ENCODE data around the gene RAD51.

DNA sequence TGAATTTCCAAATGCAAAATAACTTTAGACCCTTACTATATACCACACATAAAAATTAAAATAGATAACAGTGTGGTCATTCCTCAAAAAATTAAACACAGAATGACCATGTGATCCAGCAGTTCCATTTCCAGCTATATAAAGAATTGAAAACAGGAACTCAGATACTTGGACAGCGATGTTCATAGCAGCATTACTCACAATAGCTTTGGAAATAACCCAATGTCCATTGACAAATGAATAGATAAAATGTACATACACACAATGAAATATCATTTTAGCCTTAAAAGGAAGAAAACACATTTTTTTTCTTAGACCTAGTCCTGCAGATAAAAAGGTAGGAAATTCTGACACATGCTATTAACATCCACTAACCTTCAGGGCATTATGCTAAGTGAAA lies 26.7 kb downstream of the RAD51 start:
- TF ChIP-seq ARNTL (CRISPR knock-in tag; IDR thresholded peaks at IDR 0.05; ENCODE audit: borderline replicate concordance, low read depth) (no peak), ISL1 (CRISPR knock-in tag; IDR thresholded peaks at IDR 0.05) (no peak), ZFP30 (CRISPR knock-in tag; IDR thresholded peaks at IDR 0.05) (no peak), RARB (CRISPR knock-in tag; IDR thresholded peaks at IDR 0.05) (no peak)
- TF ChIP-seq, protein P1, sequence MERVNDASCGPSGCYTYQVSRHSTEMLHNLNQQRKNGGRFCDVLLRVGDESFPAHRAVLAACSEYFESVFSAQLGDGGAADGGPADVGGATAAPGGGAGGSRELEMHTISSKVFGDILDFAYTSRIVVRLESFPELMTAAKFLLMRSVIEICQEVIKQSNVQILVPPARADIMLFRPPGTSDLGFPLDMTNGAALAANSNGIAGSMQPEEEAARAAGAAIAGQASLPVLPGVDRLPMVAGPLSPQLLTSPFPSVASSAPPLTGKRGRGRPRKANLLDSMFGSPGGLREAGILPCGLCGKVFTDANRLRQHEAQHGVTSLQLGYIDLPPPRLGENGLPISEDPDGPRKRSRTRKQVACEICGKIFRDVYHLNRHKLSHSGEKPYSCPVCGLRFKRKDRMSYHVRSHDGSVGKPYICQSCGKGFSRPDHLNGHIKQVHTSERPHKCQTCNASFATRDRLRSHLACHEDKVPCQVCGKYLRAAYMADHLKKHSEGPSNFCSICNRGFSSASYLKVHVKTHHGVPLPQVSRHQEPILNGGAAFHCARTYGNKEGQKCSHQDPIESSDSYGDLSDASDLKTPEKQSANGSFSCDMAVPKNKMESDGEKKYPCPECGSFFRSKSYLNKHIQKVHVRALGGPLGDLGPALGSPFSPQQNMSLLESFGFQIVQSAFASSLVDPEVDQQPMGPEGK (CRISPR knock-in tag; IDR thresholded peaks at IDR 0.05; ENCODE audit: borderline replicate concordance), result no peak
- TF ChIP-seq, protein P2, sequence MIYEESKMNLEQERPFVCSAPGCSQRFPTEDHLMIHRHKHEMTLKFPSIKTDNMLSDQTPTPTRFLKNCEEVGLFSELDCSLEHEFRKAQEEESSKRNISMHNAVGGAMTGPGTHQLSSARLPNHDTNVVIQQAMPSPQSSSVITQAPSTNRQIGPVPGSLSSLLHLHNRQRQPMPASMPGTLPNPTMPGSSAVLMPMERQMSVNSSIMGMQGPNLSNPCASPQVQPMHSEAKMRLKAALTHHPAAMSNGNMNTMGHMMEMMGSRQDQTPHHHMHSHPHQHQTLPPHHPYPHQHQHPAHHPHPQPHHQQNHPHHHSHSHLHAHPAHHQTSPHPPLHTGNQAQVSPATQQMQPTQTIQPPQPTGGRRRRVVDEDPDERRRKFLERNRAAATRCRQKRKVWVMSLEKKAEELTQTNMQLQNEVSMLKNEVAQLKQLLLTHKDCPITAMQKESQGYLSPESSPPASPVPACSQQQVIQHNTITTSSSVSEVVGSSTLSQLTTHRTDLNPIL (CRISPR knock-in tag; IDR thresholded peaks at IDR 0.05; ENCODE audit: low read depth), result no peak

Measured in SK-N-SH treated with all-trans-retinoic acid at 6 μM for 48 hours (cell line).